ENCODE results near the gene STPG3.
"Not testable (repeated sequence)": the region's sequence is repeated elsewhere in the genome, so short reads cannot be mapped to it uniquely, and the experiment has no call there.

Gene STPG3

GRCh38 chr9:137234055-137234697 lies 16.9 kb upstream of the STPG3 start:
- DNase-seq = no peak

DNA sequence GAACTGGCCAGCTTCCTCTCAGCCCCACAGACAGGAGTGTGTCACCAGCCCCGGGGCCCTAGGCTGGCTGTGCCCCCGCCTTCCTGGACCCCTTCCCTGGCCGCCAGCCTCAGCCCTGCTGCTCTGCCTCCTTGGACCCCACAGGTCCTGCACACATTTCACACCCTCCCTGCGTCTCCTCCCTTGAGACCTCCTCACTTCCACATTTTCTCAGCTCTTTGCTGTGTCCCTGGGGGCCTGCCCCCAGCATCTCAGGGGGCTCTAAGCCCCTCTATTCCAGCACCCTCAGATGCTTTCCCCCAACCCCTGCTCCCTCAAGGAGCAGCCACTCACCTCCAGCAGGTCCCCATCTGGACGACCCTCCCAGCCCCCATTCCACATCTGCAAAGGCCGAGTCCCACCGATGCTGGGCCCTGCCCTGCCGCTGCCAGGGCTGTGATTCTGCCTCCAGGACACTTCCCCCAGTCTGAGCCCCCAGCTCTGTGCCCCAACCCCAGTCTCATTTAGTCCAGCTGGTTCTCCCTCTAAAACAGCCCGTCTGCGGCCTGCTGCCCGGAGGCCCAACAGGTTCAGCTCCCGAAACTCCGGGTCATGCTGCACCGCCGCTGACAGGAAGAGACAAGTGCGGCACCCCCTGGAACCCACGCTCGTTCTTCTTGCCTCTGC lies 16.2 kb upstream of the STPG3 start:
- DNase-seq = no peak

GRCh38 chr9:137235424-137236237 lies 15.5 kb upstream of the STPG3 start:
- no peak for DNase-seq

- DNase-seq = peak; percentile 88 to 91
These were observed 14.7 kb upstream of the STPG3 start for GRCh38 chr9:137236238-137236935.

DNA sequence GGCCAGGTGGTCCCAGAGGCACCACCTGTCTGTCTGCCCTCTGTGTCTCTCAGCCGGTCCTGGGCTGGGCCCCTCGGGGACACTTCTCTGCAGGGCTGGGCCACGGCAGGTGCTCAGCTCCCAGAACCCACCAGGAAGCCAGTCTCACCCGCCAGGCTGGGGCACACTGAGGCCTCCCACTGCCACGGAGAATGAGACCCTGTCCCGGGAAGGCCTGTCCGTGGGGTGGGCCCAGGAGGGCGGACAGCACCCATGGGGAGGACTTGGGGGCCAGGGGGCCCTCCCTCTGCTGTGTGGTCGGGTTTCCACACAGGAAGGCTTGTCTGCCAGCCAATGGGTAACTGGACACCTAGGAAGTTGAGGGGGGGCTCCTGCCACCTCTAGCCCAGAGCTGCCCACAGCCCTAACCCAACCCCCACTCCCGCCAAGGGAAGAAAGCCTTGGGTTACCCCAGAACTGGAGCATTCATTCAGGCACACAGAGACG lies 14.1 kb upstream of the STPG3 start:
- DNase-seq = no peak

DNA sequence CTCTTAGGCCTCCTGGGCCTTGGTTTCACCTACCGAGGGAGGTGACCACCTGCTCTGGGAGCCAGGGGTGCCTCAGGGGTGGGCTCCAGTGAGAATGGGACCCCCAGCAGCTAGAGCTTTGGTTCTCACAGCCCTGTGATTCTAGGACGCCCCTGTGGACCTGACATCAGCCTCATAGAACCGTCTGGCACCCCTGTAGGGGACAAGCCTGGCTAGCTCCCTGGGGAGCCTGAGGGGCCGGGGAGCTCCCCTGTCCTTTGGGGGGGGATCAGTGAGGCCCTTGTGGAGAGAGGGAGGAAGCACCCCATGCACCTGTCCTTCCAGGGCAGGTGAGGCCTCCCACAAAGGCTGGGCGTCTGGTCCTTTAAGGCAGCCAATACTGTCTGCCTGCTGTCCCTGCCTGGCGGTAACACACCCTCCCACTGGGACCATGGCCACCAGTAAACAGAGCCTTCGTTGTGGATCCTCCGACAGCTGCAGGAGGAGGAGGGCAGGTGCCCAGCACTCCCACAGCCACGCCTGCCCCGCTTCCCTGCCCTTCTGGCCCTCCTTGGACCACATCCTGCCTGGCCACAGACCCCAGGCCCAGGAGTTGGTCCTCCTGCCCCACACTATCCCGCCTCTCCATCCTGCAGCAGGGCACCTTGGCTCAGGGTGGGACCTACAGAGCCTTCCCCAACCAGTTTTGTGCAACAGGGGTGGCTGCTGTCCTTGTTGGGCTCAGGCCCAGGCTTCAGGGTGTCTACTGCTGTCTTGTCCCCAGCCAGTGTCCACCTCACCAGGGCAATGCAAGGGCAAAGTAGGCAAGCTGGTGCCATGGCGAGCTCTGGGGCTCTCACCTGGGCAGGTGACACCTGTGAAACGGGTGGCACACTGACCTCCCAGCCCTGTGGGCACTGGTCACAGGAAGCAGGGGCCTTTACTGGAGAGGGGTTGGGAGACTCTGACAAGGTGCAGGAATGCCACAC lies 13.0 kb upstream of the STPG3 start:
- DNase-seq = no peak

DNA sequence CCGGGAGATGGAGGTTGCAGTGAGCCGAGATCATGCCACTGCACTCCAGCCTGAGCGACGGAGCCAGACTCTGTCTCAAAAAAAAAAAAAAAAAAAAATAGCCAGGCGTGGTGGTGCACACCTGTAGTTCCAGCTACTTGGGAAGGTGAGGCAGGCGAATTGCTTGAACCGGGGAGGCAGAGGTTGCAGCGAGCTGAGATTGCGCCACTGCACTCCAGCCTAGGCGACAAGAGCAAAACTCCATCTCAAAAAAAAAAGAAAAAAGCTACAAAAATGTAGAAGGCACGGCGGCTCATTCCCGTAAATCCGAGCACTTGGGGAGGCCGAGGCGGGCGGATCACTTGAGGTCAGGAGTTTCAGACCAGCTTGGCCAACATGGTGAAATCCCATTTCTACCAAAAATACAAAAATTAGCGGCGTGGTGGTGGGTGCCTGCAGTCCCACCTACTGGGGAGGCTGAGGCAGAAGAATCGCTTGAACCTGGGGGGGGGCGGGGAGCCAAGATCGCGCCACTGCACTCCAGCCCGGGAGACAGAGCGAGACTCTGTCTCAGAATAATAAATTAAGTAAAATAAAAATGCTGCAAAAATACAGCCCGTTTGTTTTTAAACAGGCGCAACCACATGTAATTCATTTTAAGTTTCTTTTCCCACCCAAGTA lies 11.4 kb upstream of the STPG3 start:
- not testable (repeated sequence) for DNase-seq

- DNase-seq = peak; percentile 61 to 79
These were observed 10.7 kb upstream of the STPG3 start for GRCh38 chr9:137240318-137240840.

- DNase-seq = peak; percentile 100
These were observed 10.1 kb upstream of the STPG3 start, which contains the start of gene TUBB4B for GRCh38 chr9:137240841-137241489. TUBB4B (plus strand) TSS chr9:137241287; CDS start chr9:137241361, 74 bp downstream.

GRCh38 chr9:137241490-137242268 lies 9.4 kb upstream of the STPG3 start:
- DNase-seq = peak; percentile 48 to 67

DNA sequence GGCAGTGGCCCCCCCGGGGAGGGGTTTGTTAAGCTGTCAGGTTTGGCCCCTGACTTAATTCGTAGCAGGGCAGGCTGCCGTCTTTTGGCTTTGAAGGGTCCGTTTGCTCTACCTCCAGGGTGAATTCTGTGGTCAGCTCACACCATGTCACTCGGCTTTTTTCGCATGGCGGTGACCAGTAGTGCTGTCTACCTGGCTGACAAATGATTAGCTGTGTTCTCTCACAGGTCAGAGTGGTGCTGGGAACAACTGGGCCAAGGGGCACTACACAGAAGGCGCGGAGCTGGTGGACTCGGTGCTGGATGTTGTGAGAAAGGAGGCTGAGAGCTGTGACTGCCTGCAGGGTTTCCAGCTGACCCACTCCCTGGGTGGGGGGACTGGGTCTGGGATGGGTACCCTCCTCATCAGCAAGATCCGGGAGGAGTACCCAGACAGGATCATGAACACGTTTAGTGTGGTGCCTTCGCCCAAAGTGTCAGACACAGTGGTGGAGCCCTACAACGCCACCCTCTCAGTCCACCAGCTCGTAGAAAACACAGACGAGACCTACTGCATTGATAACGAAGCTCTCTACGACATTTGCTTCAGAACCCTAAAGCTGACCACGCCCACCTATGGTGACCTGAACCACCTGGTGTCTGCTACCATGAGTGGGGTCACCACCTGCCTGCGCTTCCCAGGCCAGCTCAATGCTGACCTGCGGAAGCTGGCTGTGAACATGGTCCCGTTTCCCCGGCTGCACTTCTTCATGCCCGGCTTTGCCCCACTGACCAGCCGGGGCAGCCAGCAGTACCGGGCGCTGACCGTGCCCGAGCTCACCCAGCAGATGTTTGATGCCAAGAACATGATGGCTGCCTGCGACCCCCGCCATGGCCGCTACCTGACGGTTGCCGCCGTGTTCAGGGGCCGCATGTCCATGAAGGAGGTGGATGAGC lies 8.6 kb upstream of the STPG3 start:
- DNase-seq = no peak

GRCh38 chr9:137243266-137243625 lies 7.8 kb upstream of the STPG3 start:
- DNase-seq = not testable (repeated sequence)

GRCh38 chr9:137243626-137244485 lies 7.2 kb upstream of the STPG3 start:
- DNase-seq = no peak

- DNase-seq = no peak
These were observed 6.3 kb upstream of the STPG3 start for GRCh38 chr9:137244486-137245449.

DNA sequence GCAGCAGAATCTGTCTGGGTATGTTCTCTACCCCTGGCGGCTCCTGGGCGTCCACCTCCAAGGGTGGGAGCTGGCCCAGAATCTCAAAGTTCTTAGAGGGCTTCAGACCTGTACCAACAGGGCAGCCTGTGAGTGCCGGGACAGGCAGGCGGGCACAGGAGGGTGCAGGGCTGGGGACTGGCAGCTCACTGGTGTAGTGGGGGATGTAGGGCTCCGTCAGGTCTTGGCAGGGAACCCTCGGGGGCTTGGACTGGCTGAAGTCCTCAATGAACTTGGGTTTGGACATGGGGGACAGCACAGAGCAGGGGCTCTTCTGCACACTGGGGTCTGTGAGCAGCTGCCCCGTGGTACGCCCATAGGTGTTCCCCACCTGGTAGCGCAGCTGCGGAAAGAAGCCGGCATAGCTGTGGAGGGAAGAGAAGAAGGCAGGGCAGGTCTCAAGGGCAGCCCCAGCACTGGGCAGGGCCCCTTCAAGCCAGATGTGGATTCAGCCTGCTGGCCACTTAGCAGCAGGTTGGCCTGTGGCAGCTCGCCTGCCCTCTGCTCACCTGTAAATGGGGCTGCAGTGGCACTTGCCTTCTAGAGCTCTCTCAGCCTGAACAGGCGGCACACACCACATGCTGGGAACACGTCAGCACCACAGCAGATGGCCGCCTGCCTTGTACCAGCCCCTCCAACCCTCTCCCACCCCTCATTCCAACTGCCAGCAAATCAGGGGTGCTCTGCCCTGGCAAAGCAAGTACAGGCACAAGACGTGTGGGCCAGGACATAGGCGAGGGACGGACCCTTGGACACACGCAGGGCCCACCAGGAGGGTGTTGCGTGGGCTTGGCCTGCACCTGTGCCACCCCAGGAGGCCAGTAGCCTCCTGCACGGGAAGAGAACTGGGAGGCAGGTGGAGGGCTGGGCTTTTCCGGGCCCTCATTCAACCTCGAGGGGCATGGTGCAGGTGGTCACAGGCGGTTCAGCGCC lies 5.3 kb upstream of the STPG3 start:
- DNase-seq = no peak

Data from CD4-positive, alpha-beta T cell treated with Interferon alpha-2 for 1 hour (primary cell).